Measurements from ENCODE around the gene HOXB5.

GRCh38 chr17:48619826-48620449, 26.4 kb upstream of the HOXB5 start:
- TF ChIP-seq CTCF (IDR thresholded peaks at IDR 0.05; ENCODE audit: poor library complexity) = no peak
- TF ChIP-seq EZH2phosphoT487 (IDR thresholded peaks at IDR 0.05; ENCODE audit: low read depth, severe bottlenecking, unreplicated experiment) = no peak
